Retina (tissue), 1 donor: ENCODE measurements around the gene HJURP.
"Not testable (repeated sequence)": the region's sequence is repeated elsewhere in the genome, so short reads cannot be mapped to it uniquely, and the experiment has no call there.

Experiments used
- DNase-seq: peaks from one replicate; pipeline ENCODE4 v3.0.0-alpha.2; 2016

HJURP gene

GRCh38 chr2:233854241-233854981 lies at the start of gene HJURP:
Gene HJURP, minus strand, starts transcription at chr2:233854535. Its CDS starts 35 bp downstream, at chr2:233854500.
- peak; percentile 98 for DNase-seq

DNA sequence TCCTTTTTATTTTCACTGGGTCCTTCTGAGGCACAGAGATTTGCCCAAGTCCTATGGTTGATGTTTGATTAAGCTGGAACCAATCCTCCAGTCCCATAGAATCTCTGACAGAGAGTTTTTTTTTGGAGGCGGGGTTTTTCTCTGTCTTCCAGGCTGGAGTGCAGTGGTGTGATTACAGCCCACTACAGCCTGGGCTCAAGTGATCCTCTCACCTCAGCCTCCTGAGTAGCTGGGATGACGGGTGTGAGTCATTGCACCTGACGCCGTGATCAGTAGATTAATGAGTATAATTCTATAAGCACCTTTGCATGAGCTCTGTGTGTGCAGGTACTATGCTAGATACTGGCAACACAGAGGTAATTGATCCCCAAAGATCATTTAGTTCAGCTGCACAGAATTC lies 47.5 kb upstream of the HJURP start:
- DNase-seq: no peak

DNA sequence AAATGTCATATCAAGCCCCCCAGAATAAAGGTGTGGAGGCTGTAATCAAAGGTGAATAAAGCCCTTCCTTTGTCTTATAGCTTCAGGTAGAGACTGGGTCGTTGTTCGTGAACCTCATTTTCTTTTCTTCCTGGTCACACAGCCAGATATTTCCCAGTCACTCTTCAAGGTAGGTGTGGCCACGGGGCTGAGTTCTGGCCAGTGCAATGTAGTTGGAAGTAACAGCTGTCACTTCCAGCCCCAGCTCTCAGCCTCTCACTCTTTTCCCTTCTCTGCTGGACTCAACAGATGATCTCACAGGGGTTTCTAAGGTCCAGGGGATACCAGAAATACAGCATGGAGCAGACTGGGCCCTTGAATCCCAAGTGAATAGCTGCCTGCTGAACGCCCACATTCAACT lies 47.0 kb upstream of the HJURP start:
- DNase-seq: no peak

DNA sequence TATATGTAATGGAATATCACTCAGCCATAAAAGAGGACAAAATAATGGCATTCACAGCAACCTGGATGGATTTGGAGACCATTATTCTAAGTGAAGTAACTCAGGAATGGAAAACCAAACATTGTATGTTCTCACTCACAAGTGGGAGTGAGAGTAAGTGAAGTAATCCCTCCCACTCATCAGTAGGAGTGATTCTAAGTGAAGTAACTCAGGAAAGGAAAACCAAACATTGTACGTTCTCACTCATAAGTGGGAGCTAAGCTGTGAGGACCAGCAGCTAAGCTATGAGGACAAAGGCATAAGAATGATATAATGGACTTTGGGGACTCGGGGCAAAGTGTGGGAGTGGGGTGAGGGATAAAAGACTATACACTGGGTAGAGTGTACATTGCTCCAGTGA lies 41.9 kb upstream of the HJURP start:
- DNase-seq: not testable (repeated sequence)

- DNase-seq: peak; percentile 28
Observed at GRCh38 chr2:233892793-233893192, 38.5 kb upstream of the HJURP start.

DNA sequence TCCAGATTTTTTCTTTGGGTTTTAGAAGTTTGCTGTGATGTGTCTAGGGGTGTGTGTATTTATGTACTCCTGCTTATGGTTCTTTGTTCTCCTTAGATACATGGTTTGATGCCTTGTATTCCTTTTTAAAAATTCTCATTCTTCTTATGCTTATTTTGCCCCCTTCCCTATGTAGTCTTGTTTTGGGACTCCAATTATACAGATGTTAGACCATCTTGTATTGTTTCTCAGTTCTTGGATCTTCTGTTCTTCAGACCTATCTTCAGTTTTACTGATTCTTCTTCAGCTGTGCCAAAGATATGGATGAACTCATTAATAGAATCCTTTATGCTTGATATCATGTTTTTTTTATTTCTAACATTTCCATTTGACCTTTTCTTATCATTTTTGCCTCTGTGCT lies 28.0 kb upstream of the HJURP start:
- no peak for DNase-seq

GRCh38 chr2:233872125-233872524 lies 17.8 kb upstream of the HJURP start:
- DNase-seq: not testable (repeated sequence)

DNA sequence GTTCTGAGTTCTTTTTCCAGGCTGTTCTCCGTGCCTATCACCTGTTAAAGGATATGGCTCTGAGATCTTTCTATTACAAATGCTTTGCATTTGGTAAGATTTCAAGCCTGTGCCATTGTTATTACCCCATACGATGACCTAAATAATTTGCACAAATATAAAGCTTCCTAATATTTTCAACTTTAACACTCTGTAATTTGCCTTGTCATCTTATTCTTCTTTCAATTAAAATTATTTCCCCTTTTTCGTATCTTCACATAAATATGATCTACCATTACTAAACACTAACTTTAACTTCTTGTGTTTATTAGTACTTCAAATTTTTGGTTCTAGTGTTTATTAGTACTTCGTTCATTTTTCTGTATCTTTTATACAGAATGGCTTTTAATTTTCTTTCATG lies 17.1 kb upstream of the HJURP start:
- DNase-seq: no peak

- DNase-seq: peak; percentile 82
Observed at GRCh38 chr2:233867993-233868532, 13.7 kb upstream of the HJURP start, which contains the start of gene MSL3B. Gene MSL3B, minus strand, starts transcription at chr2:233868386.

DNA sequence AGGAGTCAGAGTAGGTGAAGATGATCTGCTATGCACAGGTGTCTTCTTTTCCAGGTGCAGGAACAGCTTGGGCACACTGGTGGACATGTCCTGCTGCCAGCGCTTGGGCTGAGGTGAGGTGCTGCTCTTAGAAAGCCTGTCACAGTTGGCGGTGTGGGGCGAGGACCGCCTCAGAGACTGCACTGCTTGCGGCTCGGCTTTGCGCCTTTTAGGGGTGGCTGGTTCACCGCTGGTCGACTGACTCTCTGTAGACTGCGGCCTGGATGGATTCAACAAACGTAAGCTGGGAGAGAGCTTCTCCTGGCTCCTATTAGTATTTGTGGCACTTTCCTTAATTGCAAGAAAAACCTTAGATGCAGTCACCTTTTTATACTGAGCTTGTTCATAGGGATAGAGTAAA lies 12.1 kb upstream of the HJURP start:
- DNase-seq: no peak

- DNase-seq: no peak
Observed at GRCh38 chr2:233865838-233866237, 11.5 kb upstream of the HJURP start.

GRCh38 chr2:233862261-233862768 lies 8.0 kb upstream of the HJURP start:
- no peak for DNase-seq

DNA sequence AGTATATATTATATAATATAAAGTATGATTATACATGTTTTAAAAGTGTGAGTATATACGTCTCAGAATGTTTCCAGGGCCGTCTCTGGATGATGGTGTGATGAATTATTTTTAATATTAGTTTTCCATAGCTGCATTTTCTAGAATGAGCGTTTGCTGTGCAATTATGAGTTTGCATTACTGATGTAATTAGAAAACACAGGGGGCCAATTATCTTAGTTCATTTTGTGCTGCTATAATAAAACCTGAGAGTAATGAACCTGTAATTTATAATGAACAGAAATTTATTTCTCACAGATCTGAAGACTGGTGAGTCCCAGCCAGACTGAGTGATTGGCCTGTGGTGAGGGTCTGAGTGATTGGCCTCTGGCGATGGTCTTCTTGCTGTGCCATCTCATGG lies 4.0 kb upstream of the HJURP start:
- DNase-seq: no peak

GRCh38 chr2:233857511-233858141 lies 3.3 kb upstream of the HJURP start:
- DNase-seq: no peak

- DNase-seq: no peak
Observed at GRCh38 chr2:233856184-233856583, 1.8 kb upstream of the HJURP start.

- no peak for DNase-seq
Observed at GRCh38 chr2:233855345-233855744, 1.0 kb upstream of the HJURP start.

GRCh38 chr2:233853883-233854240 lies 473 bp downstream of the HJURP start:
- DNase-seq: no peak

- DNase-seq: no peak
Observed at GRCh38 chr2:233853353-233853752, 982 bp downstream of the HJURP start.

DNA sequence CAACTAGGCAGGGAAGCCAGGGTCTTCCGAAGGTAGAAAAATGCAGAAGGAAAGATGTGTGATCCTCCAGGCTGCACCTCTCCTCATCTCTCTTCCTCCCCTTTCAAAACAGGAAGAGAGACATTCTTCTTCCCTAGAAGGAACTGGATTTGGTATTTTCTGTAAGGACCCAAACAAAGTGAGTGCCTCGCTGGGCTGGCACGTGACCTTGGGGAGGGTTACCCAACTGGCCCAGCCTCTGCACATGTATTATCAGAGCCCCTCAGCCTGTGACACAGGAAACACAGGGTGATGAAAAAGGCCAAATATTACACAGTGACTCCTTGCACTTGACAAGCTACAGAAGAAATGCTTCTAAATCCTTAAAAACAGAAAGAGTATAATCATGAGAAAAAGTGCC lies 2.3 kb downstream of the HJURP start:
- no peak for DNase-seq

- DNase-seq: no peak
Observed at GRCh38 chr2:233851169-233851568, 3.2 kb downstream of the HJURP start.

DNA sequence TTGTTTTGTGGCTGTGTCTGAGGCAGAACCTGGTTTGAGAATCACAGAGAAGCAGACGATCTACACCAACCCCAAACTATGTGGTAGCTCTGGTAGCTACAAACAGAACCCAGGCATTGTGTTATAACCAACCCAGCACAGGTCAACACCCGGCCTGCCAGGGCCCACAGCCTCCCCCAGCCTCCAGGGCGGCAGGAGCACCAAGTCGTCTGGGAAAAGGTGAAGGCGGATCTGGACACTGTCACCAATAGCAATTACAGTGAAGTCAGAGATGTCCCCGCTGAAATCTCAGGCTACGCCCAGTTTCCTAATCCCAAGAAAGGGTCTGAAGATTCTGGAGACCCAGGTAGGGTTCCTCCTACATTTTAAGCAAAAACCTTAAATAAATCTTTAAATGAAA lies 3.6 kb downstream of the HJURP start:
- DNase-seq: no peak

GRCh38 chr2:233849607-233850271 lies 4.6 kb downstream of the HJURP start:
- DNase-seq: no peak

GRCh38 chr2:233848276-233848675 lies 6.1 kb downstream of the HJURP start:
- no peak for DNase-seq
